ENCODE results near the gene CARD14. TPM values are rescaled to one million over a fixed set of nuclear protein-coding genes. Genes with fewer than 3 reads are reported as not detected.

Gene CARD14
- total RNA-seq, 1 experiment from 2014 or later, result 2.3 TPM

DNA sequence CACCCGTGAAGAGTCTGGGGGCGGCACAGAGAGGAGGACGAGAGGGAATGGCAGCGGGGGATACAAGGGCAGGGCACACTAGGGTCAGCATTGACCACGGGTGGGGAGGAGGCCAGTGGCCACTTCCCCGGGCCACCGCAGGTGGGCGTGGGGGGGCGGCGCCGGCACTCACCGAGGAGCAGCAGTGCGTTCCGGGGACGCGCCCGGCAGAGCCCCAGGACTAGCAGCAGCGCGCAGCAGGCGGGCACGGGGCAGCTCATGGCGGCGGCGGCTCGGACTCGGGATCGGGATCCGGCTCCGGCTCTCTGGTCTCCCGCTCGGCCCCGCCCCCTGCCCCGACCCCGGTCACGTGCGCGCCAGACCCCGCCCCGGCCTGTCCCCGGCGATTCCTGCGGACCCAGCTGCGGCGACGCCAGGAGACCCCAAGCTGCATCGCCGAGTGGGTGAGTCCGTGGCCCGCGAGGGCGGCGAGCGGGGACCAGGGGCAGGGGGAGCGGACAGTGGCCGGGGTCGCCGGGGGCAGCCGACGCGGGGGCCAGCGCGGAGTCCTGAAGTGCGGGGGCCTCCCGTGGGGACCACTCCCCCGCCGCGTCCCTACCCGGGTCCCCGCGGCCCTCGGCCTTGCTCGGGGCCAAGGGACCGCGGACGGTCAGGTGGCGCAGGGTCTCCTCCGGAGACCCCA is 50.4 kb downstream of the CARD14 start, which contains the start of the genes SGSH and SLC26A11:
Gene SGSH, minus strand, starts transcription at position 280 of the 682 bp plus-strand sequence. Its CDS starts 20 bp downstream, at position 260.
Gene SLC26A11, plus strand, starts transcription at position 374 of the 682 bp plus-strand sequence. CDS start 1,134 bp downstream, outside the sequence.
- H2AFZ ChIP-seq (ENCODE audit: low read length), result peak within 1 kb of the TSS; percentile 66

DNA sequence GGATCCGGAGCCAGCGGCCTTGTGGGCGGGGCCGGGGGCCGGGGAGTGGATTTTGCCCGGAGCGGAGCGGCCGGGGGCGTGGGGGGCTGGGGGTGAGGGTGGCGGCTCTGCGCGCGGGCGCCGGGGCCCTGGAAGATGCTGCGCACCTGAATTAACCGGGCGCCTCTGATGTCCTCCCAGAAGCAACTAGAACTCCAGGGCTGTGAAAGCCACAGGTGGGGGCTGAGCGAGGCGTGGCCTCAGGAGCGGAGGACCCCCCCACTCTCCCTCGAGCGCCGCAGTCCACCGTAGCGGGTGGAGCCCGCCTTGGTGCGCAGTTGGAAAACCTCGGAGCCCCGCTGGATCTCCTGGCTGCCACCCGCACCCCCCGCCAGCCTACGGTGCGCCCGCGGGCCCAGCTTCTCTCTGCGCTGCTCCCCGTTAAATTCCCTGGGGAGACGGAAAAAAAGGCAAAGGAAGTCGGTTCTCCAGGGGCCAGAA is 50.9 kb downstream of the CARD14 start:
- H3K27ac ChIP-seq (ENCODE audit: low read length), result no peak overlapping the region
- H3K79me2 ChIP-seq (ENCODE audit: low read length), result peaks cover 30% of the 10 kb centered on the region
- H3K27me3 ChIP-seq (ENCODE audit: low read length), result no peaks in the 10 kb centered on the region
- BruUV-seq (replicated peaks), result no TSS peak
- TF ChIP-seq EZH2phosphoT487 (IDR thresholded peaks at IDR 0.05; ENCODE audit: borderline replicate concordance, low read length), result no peak
- TF ChIP-seq, protein P1, sequence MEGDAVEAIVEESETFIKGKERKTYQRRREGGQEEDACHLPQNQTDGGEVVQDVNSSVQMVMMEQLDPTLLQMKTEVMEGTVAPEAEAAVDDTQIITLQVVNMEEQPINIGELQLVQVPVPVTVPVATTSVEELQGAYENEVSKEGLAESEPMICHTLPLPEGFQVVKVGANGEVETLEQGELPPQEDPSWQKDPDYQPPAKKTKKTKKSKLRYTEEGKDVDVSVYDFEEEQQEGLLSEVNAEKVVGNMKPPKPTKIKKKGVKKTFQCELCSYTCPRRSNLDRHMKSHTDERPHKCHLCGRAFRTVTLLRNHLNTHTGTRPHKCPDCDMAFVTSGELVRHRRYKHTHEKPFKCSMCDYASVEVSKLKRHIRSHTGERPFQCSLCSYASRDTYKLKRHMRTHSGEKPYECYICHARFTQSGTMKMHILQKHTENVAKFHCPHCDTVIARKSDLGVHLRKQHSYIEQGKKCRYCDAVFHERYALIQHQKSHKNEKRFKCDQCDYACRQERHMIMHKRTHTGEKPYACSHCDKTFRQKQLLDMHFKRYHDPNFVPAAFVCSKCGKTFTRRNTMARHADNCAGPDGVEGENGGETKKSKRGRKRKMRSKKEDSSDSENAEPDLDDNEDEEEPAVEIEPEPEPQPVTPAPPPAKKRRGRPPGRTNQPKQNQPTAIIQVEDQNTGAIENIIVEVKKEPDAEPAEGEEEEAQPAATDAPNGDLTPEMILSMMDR (conservative IDR thresholded peaks at IDR 0.05; ENCODE audit: low read depth, low read length), result no peak
- TF ChIP-seq EZH2 (IDR thresholded peaks at IDR 0.05; ENCODE audit: low read length, unreplicated experiment), result no peak
- H3K9me3 ChIP-seq (ENCODE audit: low read length), result no peaks in the 10 kb centered on the region
- H3F3A ChIP-seq (ENCODE audit: low read length, unreplicated experiment), result no peaks in the 10 kb centered on the region
- H3K36me3 ChIP-seq (ENCODE audit: low read depth, low read length), result peaks cover 13% of the 10 kb centered on the region
- H3K9me2 ChIP-seq (replicated peaks; ENCODE audit: low read length), result no peaks in the 10 kb centered on the region
- ChIA-PET POLR2A (ENCODE audit: unreplicated experiment) (no interaction called here), CTCF (interaction anchor here (0.7 kb wide), 1 partner anchor 96 kb away, joined by 7 read pairs; no protein-coding TSS in a partner anchor)
- peak overlapping the region; percentile 82 for H3K9ac ChIP-seq (ENCODE audit: low read length)
- peaks cover 5% of the 10 kb centered on the region; the same call in 1 of the 2 replicates for H4K20me1 ChIP-seq (ENCODE audit: low read length)
- peak overlapping the region; percentile 82 for H3K4me3 ChIP-seq (ENCODE audit: low read length)
- H3K4me2 ChIP-seq (ENCODE audit: low read length), result peak overlapping the region; percentile 95
- ATAC-seq, result peak; percentile 32
- intact Hi-C loops (cut with micrococcal nuclease), result loop anchor here (1.0 kb wide), 1 partner anchor 73 kb away; the partner anchor contains the start of gene EIF4A3
- peaks cover 20% of the 10 kb centered on the region for H3K4me1 ChIP-seq (ENCODE audit: insufficient read depth, low read length)
- DNase-seq, result no peak
- peak overlapping the region; percentile 66 for H2AFZ ChIP-seq (ENCODE audit: low read length)

More for the DNA sequence above, 50.4 kb downstream of the CARD14 start, which contains the start of the genes SGSH and SLC26A11:
- no peaks in the 10 kb centered on the region for H3F3A ChIP-seq (ENCODE audit: low read length, unreplicated experiment)
- peak within 1 kb of the TSS; percentile 95 for H3K4me2 ChIP-seq (ENCODE audit: low read length)
- ATAC-seq (peak; percentile 88), DNase-seq (peak; percentile 63)
- H3K9me3 ChIP-seq (ENCODE audit: low read length), result no peaks in the 10 kb centered on the region
- CTCF ChIA-PET, result interaction anchor here (0.5 to 0.7 kb wide), 2 partner anchors 96 to 1034 kb away, joined by 3 to 7 read pairs; no protein-coding TSS in a partner anchor
- no TSS peak for BruUV-seq (replicated peaks)
- H4K20me1 ChIP-seq (ENCODE audit: low read length), result peaks cover 5% of the 10 kb centered on the region; the same call in 1 of the 2 replicates
- no peaks in the 10 kb centered on the region for H3K9me2 ChIP-seq (replicated peaks; ENCODE audit: low read length)
- peak within 1 kb of the TSS; percentile 82 for H3K4me3 ChIP-seq (ENCODE audit: low read length)
- H3K36me3 ChIP-seq (ENCODE audit: low read depth, low read length), result peaks cover 13% of the 10 kb centered on the region
- POLR2A ChIA-PET (ENCODE audit: unreplicated experiment), result no interaction called here
- H3K79me2 ChIP-seq (ENCODE audit: low read length), result peaks cover 30% of the 10 kb centered on the region
- TF ChIP-seq, protein P1 (conservative IDR thresholded peaks at IDR 0.05; ENCODE audit: low read depth, low read length), result 0 out of 2 replicates have a peak, but pooled peaks have one; percentile 10
- TF ChIP-seq EZH2 (IDR thresholded peaks at IDR 0.05; ENCODE audit: low read length, unreplicated experiment) (no peak), EZH2phosphoT487 (IDR thresholded peaks at IDR 0.05; ENCODE audit: borderline replicate concordance, low read length) (no peak)
- peaks cover 20% of the 10 kb centered on the region for H3K4me1 ChIP-seq (ENCODE audit: insufficient read depth, low read length)
- no peaks in the 10 kb centered on the region for H3K27me3 ChIP-seq (ENCODE audit: low read length)
- H3K9ac ChIP-seq (ENCODE audit: low read length), result peak within 1 kb of the TSS; percentile 82
- H3K27ac ChIP-seq (ENCODE audit: low read length), result peak within 1 kb of the TSS; percentile 31
- intact Hi-C loops (cut with micrococcal nuclease), result loop anchor here (1.0 kb wide), 1 partner anchor 73 kb away; the partner anchor contains the start of gene EIF4A3

Data from PC-3 (cell line).